ENCODE data around the gene SLC43A3.
"Not testable (repeated sequence)": the region's sequence is repeated elsewhere in the genome, so short reads cannot be mapped to it uniquely, and the experiment has no call there.

SLC43A3 gene

GRCh38 chr11:57387289-57388030 lies 39.5 kb downstream of the SLC43A3 start:
- DNase-seq (ENCODE audit: low read depth in 4 of 4, low spot score in 1 of 4) = no peak

- DNase-seq (ENCODE audit: low read depth in 4 of 4, low spot score in 1 of 4) = no peak
Observed at GRCh38 chr11:57386178-57386940, 40.6 kb downstream of the SLC43A3 start.

GRCh38 chr11:57380975-57381374 lies 45.9 kb downstream of the SLC43A3 start, which contains the start of gene PRG3:
Gene PRG3, minus strand, starts transcription at chr11:57381150. Its CDS starts 442 bp downstream, at chr11:57380708.
- no peak for DNase-seq (ENCODE audit: low read depth in 4 of 4, low spot score in 1 of 4)

GRCh38 chr11:57379732-57380131 lies 47.2 kb downstream of the SLC43A3 start:
- DNase-seq (ENCODE audit: low read depth in 4 of 4, low spot score in 1 of 4) = no peak

- DNase-seq (ENCODE audit: low read depth in 4 of 4, low spot score in 1 of 4) = no peak
Observed at GRCh38 chr11:57378186-57378585, 48.7 kb downstream of the SLC43A3 start.

- DNase-seq (ENCODE audit: low read depth in 4 of 4, low spot score in 1 of 4) = no peak
Observed at GRCh38 chr11:57377107-57377506, 49.8 kb downstream of the SLC43A3 start.

GRCh38 chr11:57376095-57377090 lies 50.5 kb downstream of the SLC43A3 start:
- DNase-seq (ENCODE audit: low read depth in 4 of 4, low spot score in 1 of 4) = no peak

- DNase-seq (ENCODE audit: low read depth in 4 of 4, low spot score in 1 of 4) = no peak
Observed at GRCh38 chr11:57375490-57375889, 51.4 kb downstream of the SLC43A3 start.

GRCh38 chr11:57374966-57375365 lies 52.0 kb downstream of the SLC43A3 start:
- DNase-seq (ENCODE audit: low read depth in 4 of 4, low spot score in 1 of 4) = no peak

- no peak for DNase-seq (ENCODE audit: low read depth in 4 of 4, low spot score in 1 of 4)
Observed at GRCh38 chr11:57373146-57373545, 53.8 kb downstream of the SLC43A3 start.

GRCh38 chr11:57370941-57371340 lies 56.0 kb downstream of the SLC43A3 start:
- DNase-seq (ENCODE audit: low read depth in 4 of 4, low spot score in 1 of 4) = no peak

- no peak for DNase-seq (ENCODE audit: low read depth in 4 of 4, low spot score in 1 of 4)
Observed at GRCh38 chr11:57370251-57370650, 56.7 kb downstream of the SLC43A3 start.

- DNase-seq (ENCODE audit: low read depth in 4 of 4, low spot score in 1 of 4) = no peak
Observed at GRCh38 chr11:57368845-57369232, 58.1 kb downstream of the SLC43A3 start.

GRCh38 chr11:57368106-57368844 lies 58.6 kb downstream of the SLC43A3 start:
- no peak for DNase-seq (ENCODE audit: low read depth in 4 of 4, low spot score in 1 of 4)

- no peak for DNase-seq (ENCODE audit: low read depth in 4 of 4, low spot score in 1 of 4)
Observed at GRCh38 chr11:57364851-57365660, 61.9 kb downstream of the SLC43A3 start.

GRCh38 chr11:57363131-57364080 lies 63.5 kb downstream of the SLC43A3 start:
- no peak for DNase-seq (ENCODE audit: low read depth in 4 of 4, low spot score in 1 of 4)

GRCh38 chr11:57361926-57362325 lies 65.0 kb downstream of the SLC43A3 start:
- no peak for DNase-seq (ENCODE audit: low read depth in 4 of 4, low spot score in 1 of 4)

GRCh38 chr11:57361420-57361819 lies 65.5 kb downstream of the SLC43A3 start:
- DNase-seq (ENCODE audit: low read depth in 4 of 4, low spot score in 1 of 4) = not testable (repeated sequence)

GRCh38 chr11:57360991-57361390 lies 65.9 kb downstream of the SLC43A3 start:
- DNase-seq (ENCODE audit: low read depth in 4 of 4, low spot score in 1 of 4) = no peak

All from stimulated activated CD4-positive, alpha-beta T cell treated with anti-CD3 and anti-CD28 coated beads, Interleukin-1b, Interleukin-23, amount 100 ng/mL, for 24 hours (primary cell).